SK-N-SH treated with all-trans-retinoic acid at 6 μM for 48 hours (cell line): Measurements from ENCODE around the gene RBBP4.
A peak's percentile ranks its signal among the peaks of the same experiment; 100 is the strongest.

Experiments
- ARNTL ChIP-seq: fragments of 450-650 bp; formaldehyde crosslinking; IDR thresholded peaks from 2 replicates; pipeline ENCODE4 v1.5.0; 2020; ENCODE audit warnings: low read depth, mild to moderate bottlenecking, moderate library complexity, borderline replicate concordance
- BACH2 ChIP-seq: fragments of 250-450 bp; sonication (Bioruptor Pico); IDR thresholded peaks from 2 replicates; pipeline ENCODE4 v1.9.0; 2021; ENCODE audit warnings: mild to moderate bottlenecking, borderline replicate concordance
- GLIS3 ChIP-seq: fragments of 250-450 bp; sonication (Bioruptor Pico); IDR thresholded peaks from 2 replicates; pipeline ENCODE4 v1.5.0; 2020; ENCODE audit warnings: mild to moderate bottlenecking, moderate library complexity
- OSR1 ChIP-seq: fragments of 250-450 bp; sonication (Bioruptor Pico); IDR thresholded peaks from 2 replicates; pipeline ENCODE4 v1.8.0; 2022; ENCODE audit warnings: moderate library complexity, mild to moderate bottlenecking, inconsistent platforms
- ZFP3 ChIP-seq: fragments of 250-450 bp; sonication (Bioruptor Pico); IDR thresholded peaks from 2 replicates; pipeline ENCODE4 v1.5.0; 2020; ENCODE audit warnings: mild to moderate bottlenecking, moderate library complexity
- ZNF565 ChIP-seq: fragments of 450-650 bp; formaldehyde crosslinking; conservative IDR thresholded peaks from 2 replicates; pipeline ENCODE4 v1.5.0; 2020; ENCODE audit warnings: low read depth, mild to moderate bottlenecking, moderate library complexity
- ZNF8 ChIP-seq: fragments of 450-650 bp; formaldehyde crosslinking; IDR thresholded peaks from 2 replicates; pipeline ENCODE4 v1.5.0; 2020; ENCODE audit warnings: mild to moderate bottlenecking, moderate library complexity
- TF ChIP-seq, protein P1 (sequence below): fragments of 250-450 bp; sonication (Bioruptor Pico); IDR thresholded peaks from 2 replicates; pipeline ENCODE4 v1.8.0; 2020; ENCODE audit warnings: mild to moderate bottlenecking, moderate library complexity, borderline replicate concordance
- TF ChIP-seq, protein P2 (sequence below): fragments of 250-450 bp; sonication (Bioruptor Pico); IDR thresholded peaks from 2 replicates; pipeline ENCODE4 v1.5.1; 2020; ENCODE audit warnings: low read depth, mild to moderate bottlenecking, moderate library complexity
- TF ChIP-seq, protein P3 (sequence below): fragments of 250-450 bp; sonication (Bioruptor Pico); IDR thresholded peaks from 2 replicates; pipeline ENCODE4 v1.5.1; 2021; ENCODE audit warnings: mild to moderate bottlenecking, moderate library complexity
- TF ChIP-seq, protein P4 (sequence below): fragments of 250-450 bp; sonication (Bioruptor Pico); IDR thresholded peaks from 2 replicates; pipeline ENCODE4 v1.8.0; 2021; ENCODE audit warnings: low read depth, mild to moderate bottlenecking, moderate library complexity, borderline replicate concordance

DNA sequence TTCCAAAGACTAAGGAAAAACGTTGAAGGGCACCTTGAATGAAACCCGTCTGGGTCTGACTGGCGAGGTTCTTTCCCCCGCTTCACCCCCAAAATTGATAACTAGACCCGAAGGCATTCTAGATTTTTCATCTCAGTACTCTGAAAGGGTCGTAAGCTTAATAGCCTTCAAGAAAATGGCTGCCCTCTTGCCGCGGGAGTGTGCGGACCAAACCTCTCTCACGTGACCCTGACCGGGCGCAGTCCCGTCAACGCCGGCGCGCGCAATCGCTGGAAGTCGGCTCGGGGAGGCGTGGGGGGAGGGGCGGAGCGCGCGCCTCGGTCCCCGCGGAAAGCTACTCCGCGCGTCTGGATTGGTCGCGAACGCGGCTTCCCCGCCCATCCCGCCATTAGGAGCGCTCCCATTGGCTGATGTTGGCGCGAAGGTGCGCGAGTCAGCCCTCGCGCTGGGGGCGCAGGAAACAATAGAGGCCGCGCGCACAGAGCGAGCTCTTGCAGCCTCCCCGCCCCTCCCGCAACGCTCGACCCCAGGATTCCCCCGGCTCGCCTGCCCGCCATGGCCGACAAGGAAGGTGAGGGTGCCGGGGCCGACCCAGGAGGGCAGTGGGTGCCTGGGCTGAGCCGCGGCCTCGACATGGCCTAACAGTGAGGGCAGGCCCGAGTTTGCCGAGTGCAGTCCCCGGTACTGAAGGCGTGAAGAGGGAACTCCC, at the start of gene RBBP4:
- TF ChIP-seq, protein P1, sequence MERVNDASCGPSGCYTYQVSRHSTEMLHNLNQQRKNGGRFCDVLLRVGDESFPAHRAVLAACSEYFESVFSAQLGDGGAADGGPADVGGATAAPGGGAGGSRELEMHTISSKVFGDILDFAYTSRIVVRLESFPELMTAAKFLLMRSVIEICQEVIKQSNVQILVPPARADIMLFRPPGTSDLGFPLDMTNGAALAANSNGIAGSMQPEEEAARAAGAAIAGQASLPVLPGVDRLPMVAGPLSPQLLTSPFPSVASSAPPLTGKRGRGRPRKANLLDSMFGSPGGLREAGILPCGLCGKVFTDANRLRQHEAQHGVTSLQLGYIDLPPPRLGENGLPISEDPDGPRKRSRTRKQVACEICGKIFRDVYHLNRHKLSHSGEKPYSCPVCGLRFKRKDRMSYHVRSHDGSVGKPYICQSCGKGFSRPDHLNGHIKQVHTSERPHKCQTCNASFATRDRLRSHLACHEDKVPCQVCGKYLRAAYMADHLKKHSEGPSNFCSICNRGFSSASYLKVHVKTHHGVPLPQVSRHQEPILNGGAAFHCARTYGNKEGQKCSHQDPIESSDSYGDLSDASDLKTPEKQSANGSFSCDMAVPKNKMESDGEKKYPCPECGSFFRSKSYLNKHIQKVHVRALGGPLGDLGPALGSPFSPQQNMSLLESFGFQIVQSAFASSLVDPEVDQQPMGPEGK, result peak; percentile 58; the same call in 1 of the 2 replicates
- TF ChIP-seq GLIS3, result no peak
- TF ChIP-seq ZNF8 (CRISPR knock-in tag), result peak; percentile 59; the same call in 1 of the 2 replicates
- TF ChIP-seq, protein P2, sequence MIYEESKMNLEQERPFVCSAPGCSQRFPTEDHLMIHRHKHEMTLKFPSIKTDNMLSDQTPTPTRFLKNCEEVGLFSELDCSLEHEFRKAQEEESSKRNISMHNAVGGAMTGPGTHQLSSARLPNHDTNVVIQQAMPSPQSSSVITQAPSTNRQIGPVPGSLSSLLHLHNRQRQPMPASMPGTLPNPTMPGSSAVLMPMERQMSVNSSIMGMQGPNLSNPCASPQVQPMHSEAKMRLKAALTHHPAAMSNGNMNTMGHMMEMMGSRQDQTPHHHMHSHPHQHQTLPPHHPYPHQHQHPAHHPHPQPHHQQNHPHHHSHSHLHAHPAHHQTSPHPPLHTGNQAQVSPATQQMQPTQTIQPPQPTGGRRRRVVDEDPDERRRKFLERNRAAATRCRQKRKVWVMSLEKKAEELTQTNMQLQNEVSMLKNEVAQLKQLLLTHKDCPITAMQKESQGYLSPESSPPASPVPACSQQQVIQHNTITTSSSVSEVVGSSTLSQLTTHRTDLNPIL (CRISPR knock-in tag), result no peak
- no peak for TF ChIP-seq BACH2
- peak; percentile 68; the same call in 1 of the 2 replicates for TF ChIP-seq ARNTL
- peak; percentile 88 for TF ChIP-seq ZFP3 (CRISPR knock-in tag)
- TF ChIP-seq, protein P3, sequence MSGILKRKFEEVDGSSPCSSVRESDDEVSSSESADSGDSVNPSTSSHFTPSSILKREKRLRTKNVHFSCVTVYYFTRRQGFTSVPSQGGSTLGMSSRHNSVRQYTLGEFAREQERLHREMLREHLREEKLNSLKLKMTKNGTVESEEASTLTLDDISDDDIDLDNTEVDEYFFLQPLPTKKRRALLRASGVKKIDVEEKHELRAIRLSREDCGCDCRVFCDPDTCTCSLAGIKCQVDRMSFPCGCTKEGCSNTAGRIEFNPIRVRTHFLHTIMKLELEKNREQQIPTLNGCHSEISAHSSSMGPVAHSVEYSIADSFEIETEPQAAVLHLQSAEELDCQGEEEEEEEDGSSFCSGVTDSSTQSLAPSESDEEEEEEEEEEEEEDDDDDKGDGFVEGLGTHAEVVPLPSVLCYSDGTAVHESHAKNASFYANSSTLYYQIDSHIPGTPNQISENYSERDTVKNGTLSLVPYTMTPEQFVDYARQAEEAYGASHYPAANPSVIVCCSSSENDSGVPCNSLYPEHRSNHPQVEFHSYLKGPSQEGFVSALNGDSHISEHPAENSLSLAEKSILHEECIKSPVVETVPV (CRISPR knock-in tag), result no peak
- 0 out of 2 replicates have a peak, but pooled peaks have one; percentile 38 for TF ChIP-seq ZNF565 (CRISPR knock-in tag)
- TF ChIP-seq OSR1 (CRISPR knock-in tag), result no peak
- TF ChIP-seq, protein P4, sequence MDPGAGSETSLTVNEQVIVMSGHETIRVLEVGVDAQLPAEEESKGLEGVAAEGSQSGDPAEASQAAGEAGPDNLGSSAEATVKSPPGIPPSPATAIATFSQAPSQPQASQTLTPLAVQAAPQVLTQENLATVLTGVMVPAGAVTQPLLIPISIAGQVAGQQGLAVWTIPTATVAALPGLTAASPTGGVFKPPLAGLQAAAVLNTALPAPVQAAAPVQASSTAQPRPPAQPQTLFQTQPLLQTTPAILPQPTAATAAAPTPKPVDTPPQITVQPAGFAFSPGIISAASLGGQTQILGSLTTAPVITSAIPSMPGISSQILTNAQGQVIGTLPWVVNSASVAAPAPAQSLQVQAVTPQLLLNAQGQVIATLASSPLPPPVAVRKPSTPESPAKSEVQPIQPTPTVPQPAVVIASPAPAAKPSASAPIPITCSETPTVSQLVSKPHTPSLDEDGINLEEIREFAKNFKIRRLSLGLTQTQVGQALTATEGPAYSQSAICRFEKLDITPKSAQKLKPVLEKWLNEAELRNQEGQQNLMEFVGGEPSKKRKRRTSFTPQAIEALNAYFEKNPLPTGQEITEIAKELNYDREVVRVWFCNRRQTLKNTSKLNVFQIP, result peak; percentile 75; the same call in 1 of the 2 replicates
